Cardiac fibroblast (primary cell): ENCODE data around the gene POLR3G.

Experiments used
- DNase-seq, 2 donors: peaks; one replicate each; pipeline versions ENCODE4 v3.0.0 to v3.0.0-alpha.2; 2010; ENCODE audit warnings: low read depth in 2 of 2
- H3K4me3 ChIP-seq, 2 donors: replicated peaks in 1 of 2; 1 replicate in 1 of 2; 2 replicates in 1 of 2; pipeline ENCODE4 v1.5.1; 2011; ENCODE audit warnings: low read depth in 2 of 2, low read length in 2 of 2, mild to moderate bottlenecking in 2 of 2, moderate library complexity in 1 of 2
- TF ChIP-seq, protein P1 (sequence below): IDR thresholded peaks from one replicate; pipeline ENCODE4 v1.5.1; 2011; ENCODE audit warnings: low read depth, mild to moderate bottlenecking, low read length, inconsistent platforms

The POLR3G gene

DNA sequence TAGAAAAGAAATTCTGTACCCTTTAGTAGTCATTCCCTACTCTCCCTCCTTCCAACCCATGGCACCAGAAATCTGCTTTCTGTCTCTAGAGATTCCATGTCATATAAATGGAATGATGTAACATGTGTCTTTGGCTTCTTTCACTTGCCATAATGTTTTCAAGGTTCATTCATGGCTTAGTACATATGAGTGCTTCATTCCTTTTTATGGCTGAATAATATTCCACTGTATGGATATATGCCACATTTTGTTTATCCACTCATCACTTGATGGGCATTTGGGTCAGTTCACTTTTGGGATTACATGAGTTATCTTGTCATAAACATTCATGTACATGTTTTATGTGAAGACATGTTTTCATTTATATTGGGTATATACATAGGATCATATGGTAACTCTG lies 19.4 kb downstream of the POLR3G start:
- H3K4me3 ChIP-seq: no peak overlapping the region
- TF ChIP-seq, protein P1, sequence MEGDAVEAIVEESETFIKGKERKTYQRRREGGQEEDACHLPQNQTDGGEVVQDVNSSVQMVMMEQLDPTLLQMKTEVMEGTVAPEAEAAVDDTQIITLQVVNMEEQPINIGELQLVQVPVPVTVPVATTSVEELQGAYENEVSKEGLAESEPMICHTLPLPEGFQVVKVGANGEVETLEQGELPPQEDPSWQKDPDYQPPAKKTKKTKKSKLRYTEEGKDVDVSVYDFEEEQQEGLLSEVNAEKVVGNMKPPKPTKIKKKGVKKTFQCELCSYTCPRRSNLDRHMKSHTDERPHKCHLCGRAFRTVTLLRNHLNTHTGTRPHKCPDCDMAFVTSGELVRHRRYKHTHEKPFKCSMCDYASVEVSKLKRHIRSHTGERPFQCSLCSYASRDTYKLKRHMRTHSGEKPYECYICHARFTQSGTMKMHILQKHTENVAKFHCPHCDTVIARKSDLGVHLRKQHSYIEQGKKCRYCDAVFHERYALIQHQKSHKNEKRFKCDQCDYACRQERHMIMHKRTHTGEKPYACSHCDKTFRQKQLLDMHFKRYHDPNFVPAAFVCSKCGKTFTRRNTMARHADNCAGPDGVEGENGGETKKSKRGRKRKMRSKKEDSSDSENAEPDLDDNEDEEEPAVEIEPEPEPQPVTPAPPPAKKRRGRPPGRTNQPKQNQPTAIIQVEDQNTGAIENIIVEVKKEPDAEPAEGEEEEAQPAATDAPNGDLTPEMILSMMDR: no peak
- no peak for DNase-seq

DNA sequence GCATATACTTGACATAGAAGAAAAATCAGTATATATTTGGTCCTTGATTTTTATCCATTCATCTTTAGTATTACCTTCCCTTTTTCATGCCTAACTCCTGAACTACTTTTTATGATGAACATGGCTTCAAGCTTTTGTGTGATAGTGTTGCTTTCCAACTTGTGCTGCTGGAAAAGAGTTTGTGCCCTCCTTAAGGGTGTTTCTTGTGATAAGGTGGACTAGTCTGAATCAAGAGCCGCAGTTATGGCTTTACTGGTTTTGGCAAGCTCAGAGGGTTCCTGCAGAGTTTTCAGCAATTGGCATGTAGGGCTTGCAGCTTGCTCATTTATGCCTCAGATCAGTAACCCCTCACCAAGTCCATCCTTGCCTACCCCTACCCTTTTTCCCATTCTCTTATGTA lies 20.5 kb downstream of the POLR3G start:
- H3K4me3 ChIP-seq: no peak overlapping the region
- TF ChIP-seq, protein P1: no peak

DNA sequence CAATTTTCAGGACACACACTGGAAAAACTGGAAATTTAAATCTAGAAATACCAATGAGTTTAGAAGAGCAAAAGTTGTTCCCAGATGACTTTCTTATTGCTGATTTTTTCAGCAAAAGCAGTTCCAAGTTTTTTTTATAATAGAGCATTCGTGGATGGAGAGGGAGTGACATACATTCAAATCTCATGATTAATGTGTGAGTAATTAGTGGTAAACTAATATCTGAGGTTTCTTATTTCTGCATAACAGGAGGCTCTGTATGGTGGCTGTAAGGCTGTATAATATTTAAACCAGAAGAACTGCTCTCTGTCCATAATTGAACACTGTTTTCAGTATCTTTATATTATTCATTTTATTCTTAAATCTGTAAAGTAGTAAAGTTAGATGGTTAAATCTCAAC lies 28.9 kb downstream of the POLR3G start:
- peak in 1 of 2 donors; percentile 38 for DNase-seq
- no peak overlapping the region for H3K4me3 ChIP-seq
- TF ChIP-seq, protein P1: no peak

More for the DNA sequence above, 20.5 kb downstream of the POLR3G start:
- no peak for DNase-seq

DNA sequence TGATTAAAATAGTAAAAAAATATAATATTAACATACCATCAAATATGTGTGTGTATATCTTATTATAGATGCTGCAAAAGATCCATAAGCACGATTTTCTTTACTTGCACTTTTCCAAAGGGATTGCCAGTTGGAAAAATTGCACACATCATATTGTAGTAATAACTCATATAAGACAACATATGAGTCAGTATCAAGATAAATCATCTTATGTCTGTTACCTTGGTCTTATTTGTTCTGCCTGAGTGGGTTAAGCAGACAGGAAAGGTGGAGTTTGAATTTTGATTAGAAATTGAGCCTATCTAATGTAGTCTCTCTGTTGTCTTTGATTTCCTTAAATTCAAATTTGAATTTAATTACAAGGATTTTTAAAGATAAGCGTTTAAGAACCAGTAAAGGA lies 30.1 kb downstream of the POLR3G start:
- no peak overlapping the region for H3K4me3 ChIP-seq
- no peak for DNase-seq
- TF ChIP-seq, protein P1: no peak

DNA sequence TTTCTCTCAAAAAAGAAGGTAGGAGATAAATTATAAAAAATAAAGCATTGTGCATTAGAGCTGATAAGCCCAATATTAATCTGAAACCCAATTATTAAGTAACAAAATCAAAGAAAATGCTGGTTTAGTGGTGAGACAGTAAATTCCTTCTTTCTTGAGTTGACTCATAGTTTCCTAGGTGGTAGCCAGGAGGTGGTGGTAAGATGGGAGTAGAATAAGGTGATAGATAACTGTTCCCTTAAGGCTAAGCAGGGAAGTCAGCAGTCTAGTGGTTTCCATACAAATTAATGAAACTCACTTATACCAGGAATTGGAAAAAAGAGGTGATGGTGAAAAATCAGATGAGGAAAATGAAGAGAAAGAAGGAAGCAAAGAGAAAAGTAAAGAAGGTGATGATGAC lies 31.6 kb downstream of the POLR3G start:
- TF ChIP-seq, protein P1: no peak
- DNase-seq: no peak
- no peak overlapping the region for H3K4me3 ChIP-seq

DNA sequence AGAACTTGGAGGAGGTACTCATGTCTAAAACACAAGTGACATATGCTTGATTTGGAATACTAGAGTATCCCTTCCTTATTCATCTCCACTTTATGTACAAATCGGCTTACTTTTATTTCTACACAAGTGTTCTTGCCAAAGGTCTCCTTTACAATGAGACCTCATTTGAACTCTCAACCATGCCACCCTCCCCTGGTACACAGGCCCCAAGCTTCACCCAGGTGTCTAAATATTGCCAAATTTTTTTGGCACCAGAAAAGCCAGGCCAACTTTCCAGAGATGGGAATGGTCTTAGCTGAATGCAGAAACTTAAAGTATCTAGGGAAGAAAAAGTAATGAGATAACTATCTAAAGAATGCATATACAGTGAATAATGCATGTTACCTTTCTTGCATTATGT lies 35.8 kb downstream of the POLR3G start:
- TF ChIP-seq, protein P1: no peak
- no peak overlapping the region for H3K4me3 ChIP-seq
- no peak for DNase-seq

DNA sequence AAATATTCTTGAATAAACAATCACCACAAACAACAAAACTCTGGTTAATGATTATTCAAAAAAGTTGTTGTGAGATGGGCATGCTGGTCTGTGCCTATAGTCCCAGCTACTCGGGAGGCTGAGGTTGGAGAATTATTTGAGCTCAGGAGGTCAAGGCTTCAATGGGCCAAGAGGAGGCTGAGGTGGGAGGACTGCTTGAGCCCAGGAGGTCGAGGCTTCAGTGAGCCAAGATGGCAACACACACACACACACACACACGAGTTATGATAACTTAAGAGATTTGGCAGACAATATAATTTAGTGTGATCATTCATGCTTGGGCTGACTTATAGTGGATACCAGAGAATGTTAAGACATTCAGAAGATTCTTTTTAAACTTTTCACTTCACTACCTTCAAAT lies 39.9 kb downstream of the POLR3G start:
- TF ChIP-seq, protein P1: no peak
- DNase-seq: no peak
- H3K4me3 ChIP-seq: no peak overlapping the region
